ENCODE data around the gene BIRC7.

BIRC7 gene

DNA sequence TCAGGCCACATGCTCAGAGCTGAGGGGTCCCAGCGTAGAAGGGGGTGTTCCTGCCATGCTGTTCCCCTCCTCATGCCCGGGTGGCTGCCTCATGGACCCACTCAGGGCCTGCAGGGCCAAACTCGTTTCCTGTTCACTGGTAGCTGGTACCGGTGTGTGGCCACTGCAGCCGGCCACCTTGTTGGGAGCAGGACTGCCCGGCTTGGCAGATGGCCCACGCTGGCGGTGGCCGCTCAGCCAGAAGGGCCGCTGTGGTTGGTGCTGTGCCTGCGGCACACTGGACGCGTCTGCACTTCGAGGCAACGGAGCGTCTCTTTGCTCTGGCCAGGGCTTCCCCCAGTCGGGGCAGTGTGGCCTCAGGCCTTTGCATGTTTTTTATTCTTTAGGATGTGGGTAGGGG, 47.2 kb downstream of the BIRC7 start:
- no peak for DNase-seq (ENCODE audit: low read depth)

DNA sequence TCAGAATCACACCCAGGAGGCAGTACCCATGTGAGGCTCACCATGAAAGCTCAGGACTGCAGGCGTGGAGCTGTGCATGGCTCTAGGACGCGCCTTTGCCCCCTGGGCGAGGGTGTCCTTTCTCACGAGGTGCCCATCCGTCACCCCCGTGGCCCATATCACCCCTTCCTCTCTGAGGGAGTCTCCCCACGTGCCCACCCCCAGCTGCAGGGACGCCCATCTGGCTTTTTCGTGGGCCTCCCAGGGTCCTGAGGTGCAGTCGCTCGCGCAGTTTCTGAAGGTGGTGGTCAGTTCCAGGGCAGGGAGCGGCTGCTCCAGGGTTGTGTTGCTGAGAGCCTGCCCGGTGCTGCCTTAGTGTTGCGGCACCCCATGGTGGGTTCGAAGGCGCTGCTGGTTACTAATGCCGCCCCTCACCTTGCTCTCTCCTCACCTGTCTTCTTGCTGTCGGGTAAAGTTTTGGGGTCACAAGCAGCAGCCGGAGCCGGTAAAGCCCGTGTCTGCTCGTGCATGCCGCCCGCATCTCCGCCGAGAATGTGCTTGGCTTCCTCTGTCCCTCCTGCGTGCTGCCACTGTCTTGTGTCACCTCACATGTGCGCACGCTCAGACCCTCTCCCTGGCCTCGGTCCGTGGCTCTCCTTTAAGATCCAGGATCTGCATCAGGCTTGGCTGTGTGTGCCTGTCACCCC, 47.8 kb downstream of the BIRC7 start:
- no peak for DNase-seq (ENCODE audit: low read depth)

DNA sequence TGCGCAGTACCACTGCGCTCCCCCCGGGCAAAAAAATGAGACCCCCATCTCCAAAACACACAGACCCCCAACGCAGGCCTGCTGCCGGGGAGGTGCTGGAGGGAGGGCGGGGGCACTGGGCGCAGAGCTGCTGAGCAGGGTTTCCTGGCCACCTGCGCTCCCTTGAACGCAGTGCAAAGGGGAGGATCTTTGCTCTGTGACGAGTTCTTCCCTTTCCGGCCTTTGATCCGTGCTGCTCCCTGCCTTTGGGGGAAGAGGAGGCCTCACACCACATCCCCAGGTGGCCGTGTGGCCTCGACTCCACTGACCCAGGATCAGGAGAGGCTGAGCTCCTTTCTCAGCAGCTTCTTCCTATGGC, 48.4 kb downstream of the BIRC7 start:
- DNase-seq (ENCODE audit: low read depth), result no peak

DNA sequence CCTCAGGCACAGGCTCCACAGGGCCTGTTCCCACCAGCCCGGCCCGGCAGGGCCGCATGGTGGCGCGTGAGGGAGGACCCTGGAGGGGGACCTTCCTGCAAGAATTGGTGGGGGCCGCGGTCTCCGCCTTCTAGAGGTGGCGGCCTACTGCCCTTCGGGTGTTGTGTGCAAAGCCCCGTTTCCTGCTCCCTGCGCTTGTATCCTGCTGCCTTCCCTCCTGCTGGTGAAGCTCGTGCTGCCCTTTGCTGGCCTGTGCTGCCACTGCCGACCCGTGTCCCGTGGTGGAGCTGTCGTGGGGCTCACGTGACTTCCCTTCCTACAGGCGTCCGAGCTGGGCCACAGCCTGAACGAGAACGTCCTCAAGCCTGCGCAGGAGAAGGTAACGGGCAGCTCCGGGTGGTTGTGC, 48.8 kb downstream of the BIRC7 start:
- DNase-seq (ENCODE audit: low read depth), result no peak

DNA sequence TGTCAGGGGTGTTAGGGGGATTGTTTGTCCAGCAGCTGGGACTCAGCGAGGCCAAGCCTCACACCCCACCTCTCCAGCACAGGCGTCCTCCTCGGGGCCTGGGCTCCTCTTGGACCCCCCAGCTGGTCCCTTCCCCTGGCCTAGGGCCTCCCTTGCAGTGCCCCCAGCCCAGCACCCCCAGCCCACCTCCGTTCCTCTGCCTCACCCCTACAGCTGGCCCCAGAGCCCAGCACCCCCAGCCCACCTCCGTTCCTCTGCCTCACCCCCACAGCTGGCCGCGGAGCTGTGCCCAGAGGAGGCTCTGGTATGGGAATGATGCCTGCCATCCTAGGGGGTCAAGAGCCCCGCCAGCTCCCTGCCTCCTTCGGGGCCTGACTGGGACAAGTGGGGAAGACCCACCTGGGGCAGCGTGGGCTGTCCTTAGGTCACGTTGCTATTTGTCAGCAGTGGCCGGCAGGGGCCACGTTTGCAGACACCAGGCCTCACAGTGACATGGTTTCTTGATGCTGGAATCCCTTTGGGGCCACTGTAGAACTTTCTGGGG, 49.3 kb downstream of the BIRC7 start:
- no peak for DNase-seq (ENCODE audit: low read depth)

DNA sequence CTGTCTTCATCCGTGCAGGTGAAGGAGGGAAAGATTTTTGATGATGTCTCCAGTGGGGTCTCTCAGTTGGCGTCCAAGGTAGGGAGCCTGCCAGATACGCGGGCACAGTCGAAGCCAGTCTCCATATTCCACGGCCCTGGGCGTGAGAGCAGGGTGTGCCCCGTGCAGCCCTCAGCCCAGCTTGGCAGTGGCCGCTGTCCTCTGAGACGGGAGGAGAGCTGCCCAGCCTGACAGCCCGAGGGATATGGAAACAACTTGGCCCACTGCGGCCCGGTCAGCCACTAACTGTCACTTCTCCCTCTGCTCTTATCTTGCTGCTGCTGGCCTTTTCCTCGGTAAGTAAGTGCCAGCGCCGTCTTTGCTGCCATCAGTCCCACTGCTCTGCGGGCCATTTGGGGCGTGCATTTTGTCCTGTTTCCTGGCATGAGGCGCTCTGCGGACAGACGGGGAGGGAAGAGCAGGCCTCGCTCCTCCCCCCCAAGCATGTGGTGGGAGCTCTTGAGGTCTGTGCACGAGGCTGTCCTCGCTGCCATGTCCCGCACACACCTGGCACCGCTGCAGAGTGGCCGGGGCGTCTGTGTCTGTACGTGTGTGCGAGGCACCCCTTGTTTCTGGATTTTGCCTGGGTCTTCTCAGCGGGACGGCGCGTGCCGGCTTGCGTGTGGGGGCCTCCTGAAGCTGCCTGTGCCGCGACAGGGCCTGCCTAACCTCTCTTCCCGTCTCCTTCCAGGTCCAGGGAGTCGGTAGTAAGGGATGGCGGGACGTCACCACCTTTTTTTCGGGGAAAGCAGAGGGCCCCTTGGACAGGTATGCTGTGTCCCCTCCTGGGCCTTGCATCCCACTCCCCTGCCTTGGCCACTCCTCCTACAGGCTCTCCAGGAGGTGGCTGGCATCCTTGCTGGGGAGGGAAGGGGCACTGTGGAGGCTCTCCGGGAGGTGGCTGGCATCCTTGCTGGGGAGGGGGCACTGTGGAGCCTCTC, 50.2 kb downstream of the BIRC7 start:
- DNase-seq (ENCODE audit: low read depth), result no peak

DNA sequence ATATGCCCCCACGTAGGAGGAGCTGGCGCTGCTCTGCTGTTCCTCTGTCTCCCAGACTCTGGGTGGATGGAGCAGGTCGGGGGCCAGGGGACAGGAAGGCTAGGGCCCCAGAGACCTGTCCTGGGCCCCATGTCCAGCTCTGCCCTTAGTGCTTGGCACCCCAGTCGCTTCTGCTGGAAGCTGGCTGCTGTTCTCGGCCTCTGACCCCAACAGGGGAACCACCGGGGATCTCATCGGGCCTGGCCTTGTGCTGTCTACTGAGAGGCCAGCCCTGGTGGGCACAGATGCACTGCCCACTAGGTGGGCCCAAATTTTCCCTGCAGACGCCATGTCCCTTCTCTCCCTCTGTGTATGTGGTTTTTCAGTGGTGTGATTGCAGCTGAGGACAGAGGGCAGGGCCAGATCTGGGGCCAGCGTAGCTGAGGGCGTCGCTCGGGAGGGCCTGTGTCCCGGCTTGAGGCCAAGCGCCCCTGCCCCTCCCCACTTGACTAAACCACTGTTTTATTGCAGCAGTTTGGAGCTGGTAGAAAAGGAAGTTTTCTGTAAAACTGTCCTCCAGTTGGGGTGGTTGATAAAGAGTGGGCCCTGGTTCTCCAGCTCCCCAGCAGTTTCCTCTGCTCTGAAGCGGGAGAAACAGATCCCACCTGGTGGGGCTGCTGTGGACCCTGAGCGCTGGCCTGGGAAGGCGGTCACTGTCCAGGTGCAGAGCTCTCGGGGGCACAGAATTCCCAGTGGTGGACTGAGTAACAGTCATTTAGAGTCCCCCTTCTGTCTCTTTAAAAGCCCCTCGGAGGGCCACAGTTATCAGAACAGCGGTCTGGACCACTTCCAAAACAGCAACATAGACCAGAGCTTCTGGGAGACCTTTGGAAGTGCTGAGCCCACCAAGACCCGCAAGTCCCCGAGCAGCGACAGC, 51.3 kb downstream of the BIRC7 start:
- no peak for DNase-seq (ENCODE audit: low read depth)

DNA sequence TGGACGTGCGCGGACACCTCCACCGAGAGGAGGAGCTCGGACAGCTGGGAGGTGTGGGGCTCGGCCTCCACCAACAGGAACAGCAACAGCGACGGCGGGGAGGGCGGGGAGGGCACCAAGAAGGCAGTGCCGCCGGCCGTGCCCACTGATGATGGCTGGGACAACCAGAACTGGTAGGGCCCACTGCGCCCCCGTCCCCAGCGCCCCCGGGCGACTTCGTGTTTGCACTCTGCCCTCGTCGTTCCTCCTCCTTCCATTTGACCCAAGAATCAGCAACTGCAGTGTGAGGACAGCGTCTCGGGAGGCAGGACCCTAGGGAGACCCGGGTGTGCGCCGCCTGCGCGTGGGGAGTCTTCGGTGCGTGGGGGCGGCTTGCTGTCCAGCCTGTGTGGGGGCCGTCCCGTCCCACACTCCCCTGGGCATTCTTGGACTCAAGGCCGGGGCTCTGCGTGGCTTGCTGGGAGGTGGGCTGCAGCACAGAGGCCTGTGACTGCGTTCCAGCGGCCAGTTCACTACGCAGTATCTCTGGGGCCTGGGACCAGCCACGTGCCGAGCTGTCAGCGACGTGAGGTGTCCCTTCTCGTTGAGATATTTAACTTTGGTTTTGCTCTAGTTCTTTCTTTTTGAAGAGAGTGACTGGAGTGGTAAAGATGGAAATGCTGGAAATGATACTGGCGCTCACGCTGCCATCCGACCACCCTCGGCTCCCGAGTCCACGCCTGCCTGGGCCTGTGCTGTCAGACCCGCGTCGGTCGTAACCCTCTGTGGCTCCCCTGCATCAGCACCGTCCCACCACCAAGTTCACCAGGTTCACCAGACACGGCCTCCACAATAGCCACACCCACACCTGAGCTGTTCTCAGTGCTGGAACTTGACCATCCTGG, 52.2 kb downstream of the BIRC7 start:
- no peak for DNase-seq (ENCODE audit: low read depth)

DNA sequence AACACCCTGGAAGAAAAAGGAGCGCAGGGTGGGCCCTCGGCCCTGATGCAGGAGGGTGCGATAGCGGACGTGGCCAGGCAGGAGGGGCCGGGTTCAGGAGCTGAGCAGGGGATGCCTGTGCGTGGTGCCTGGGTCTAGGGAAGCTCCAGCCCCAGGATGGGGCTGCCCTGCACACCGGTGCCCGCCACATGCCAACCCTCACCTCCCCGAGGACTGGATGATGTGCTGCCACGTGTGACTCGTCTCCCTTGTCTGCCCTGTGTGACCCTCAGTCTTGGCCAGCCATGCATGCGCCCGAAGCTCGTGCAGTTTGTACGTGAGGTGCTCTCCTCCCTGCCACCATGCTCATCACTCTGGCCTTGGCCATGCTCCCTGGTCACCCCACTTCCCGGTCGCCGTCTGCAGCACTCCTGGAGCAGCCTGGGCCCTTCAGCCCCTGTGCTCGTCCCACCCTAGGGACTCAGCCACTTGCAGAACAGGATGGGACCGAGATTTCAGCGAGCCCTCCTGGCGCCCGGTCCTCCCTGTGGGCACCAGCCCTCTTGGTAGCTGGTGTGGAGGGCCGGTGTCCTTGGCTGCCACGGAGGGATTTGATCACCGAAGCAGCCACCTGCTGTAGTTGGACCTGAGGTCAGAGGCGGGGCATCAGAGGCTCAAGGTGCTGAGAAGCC, 53.0 kb downstream of the BIRC7 start:
- DNase-seq (ENCODE audit: low read depth), result no peak

DNA sequence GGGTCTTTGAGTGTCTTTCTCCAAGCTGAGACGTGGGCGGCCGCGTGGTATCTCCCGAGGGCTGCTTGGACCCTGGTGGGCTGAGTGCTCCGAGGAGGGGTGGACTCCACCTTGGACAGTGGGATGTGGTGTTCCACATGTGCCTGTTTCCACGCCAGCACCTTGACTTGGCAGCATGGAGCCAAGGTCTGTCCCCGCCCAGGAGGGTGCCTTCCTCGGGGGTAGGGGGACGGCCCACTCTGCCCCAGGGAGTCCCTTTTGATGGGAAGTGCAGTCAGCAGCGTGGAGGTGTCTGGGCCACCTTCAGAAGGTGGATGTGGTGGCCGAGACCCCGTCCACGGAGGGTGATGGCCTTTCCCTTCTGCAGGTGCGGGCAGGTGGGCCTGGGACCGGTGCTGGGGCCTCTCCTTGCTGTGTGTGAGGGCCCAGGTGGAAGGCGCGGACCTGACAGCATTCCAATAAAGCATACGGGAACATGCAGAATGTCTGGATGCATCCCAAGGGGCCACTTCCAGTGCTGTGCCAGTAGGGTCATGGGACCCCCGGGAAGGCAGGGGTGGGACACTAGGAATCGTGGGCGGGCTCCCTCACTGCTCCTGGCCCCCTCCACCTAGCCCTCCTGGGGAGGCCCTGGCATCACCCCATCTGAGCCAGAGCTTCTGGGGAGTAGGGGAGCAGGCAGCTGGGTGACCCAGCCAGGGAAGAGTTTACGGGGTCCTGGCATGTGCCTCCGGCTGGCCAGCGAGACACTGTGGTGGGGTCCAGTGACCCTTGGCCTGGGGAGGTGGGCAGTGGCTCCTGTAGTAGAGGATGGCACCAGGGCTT, 53.8 kb downstream of the BIRC7 start:
- no peak for DNase-seq (ENCODE audit: low read depth)

Measured in stimulated activated CD4-positive, alpha-beta T cell treated with anti-CD3 and anti-CD28 coated beads, Interleukin-2, amount 100 ng/mL, for 4 hours (primary cell).